Stimulated activated CD4-positive, alpha-beta T cell treated with anti-CD3 and anti-CD28 coated beads, Interleukin-1b, Interleukin-23, amount 100 ng/mL, for 24 hours (primary cell): ENCODE measurements around the gene ARSA.
"Not testable (repeated sequence)": the region's sequence is repeated elsewhere in the genome, so short reads cannot be mapped to it uniquely, and the experiment has no call there.

ENCODE experiments used
- DNase-seq, 4 experiments: peaks; one replicate each; pipeline ENCODE4 v3.0.0-alpha.2; 2020; ENCODE audit warnings: low read depth in 4 of 4, low spot score in 1 of 4

ARSA gene

DNA sequence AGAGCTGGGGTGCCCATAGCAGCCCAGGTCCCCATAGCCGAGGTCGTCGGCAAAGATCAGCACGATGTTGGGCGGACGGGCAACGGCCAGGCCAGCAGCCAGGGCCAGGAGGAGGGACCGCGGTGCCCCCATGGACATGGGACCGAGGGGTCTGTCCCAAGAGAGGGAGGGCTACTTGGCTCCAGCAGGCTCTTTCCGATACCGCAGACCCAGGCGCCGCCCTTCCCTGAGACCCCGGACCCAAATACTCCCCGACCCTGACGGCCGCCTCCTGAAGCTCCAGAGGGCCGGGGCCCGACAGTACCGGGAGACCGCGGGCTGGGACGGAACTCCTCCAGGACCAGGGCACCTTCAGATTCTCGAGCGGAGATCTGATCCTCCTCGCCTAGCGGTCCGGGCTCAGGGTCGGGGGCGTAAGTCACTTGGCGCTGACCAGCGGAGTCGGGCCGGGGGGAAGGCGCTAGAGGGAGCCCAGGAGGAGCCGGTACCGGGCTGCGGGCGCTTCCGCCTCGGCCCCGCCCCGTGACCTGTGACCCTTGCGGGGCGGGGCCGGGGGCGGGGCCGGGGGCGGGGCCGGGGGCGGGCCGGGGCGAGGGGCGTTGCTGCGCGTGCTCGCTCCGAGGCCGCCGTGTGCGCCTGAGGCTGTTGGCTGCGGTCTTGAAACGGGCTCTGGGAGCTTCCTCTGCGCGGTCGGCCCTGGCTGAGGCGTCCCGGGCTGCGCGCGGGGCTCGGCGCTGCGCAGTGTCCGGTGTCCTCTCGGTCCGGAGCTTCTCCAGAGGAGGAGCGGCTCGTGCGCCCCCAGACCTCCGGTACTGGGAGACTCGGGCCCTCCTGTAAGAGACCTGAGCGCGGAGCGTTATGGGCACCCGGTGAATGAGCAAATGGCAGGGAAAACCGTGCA lies at the start of gene ARSA:
Gene ARSA, minus strand, starts transcription at position 511 of the 901 bp plus-strand sequence. Its CDS starts 373 bp downstream, at position 138.
- DNase-seq, result peak; percentile 35 to 67 (median 52)

DNA sequence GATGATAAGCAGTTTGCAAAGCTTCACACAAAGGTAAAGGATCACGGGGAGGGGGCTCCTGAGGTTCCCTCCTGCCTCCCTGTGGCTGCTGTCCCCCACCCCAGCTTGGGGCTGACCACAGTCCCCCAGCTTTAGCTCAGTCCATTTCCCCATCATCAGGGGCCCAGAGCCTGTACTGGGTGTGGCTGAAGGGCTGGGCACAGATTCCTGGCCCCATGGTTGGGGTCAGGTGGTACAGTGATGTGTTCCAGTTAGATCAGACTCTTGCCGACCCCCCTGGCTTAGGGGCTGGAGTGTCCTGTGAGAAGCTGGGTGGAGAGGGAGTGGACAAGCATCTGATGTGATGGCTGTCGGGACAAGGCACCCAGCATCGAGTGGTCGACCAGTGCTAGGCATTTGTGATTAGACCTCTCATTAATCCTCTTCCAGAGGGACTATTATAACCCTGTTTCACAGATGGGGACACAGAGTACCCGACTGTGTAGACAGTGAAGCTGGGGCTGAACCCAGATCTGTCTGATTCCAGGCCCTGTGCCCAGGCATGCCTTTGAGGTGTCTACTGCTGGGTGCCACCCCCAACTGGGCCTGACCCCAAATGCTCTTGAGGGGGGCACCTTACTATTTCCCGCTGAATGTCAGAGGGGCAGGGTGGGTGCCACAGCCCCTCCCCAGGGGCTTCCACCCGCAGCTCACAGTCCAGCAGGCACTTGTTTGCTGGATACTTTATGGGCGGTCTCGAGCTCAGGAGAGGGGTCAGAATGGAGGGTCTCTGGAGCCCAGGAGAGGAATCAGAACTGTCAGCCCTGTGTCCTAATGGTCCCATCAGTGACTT lies 48.9 kb upstream of the ARSA start:
- DNase-seq, result no peak

- DNase-seq, result no peak
These were observed 48.3 kb upstream of the ARSA start for GRCh38 chr22:50676180-50676636.

DNA sequence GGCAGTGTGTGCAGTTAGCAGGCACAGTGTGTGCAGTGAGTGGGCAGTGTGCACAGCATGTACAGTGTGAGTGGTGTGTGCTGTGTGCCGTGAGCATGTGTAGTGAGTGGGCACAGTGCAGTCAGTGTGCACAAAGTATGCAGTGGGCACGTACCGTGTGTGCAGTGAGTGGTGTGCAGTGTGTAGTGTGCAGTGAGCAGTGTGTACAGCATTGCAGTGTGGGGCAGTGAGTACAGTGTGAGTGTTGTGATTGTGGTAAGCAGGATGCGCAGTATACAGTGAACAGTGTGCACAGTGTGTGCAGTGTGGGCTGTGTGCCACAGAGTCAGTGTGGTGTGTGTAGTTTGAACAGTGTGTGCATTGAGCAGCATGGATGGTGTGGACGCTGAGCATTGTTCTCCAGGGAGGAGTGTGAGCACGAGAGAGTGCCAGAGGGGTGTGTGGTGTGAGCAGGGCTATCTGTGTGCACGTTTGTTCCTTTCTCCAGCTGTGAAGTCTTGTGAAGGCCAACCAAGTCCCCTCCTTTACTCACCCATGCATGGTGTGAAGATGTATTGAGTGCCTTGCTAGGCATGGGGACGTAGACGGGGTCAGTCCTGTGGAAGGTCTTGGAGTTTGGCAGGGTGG lies 47.7 kb upstream of the ARSA start:
- no peak for DNase-seq

DNA sequence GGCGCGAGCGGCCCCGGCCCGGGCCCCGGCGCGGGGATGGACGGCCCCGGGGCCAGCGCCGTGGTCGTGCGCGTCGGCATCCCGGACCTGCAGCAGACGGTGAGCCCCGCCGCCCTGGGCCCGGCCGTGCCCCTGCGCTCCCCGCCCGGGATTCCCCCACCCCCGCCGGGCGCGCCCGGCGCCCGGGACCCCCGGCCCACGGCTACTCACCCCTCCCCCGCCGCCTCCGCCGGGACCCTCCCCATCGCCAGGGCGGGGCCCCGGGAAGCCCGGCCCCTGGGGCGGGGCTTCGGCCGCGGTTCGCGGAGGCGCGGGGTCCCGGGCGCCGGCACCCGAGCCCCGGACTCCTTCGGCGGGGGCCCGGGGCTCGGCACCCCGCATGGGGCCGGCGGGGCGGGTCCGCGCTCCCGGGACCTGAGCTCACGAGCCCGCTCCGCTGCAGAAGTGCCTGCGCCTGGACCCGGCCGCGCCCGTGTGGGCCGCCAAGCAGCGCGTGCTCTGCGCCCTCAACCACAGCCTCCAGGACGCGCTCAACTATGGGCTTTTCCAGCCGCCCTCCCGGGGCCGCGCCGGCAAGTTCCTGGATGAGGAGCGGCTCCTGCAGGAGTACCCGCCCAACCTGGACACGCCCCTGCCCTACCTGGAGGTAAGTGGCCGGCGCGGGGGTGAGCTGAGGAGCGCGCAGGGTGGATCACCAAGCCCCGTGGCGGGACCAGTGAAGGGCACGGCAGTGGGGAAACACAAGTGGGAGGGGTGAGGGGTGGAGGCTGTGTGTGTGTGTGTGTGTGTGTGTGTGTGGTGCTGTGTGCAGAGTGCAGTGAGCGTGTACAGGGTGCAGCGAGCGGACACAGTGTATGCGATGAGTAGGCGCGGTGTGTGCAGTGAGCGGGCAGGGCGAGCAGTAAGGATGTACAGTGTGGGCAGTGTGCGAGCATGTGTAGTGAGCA lies 46.9 kb upstream of the ARSA start:
- no peak for DNase-seq

DNA sequence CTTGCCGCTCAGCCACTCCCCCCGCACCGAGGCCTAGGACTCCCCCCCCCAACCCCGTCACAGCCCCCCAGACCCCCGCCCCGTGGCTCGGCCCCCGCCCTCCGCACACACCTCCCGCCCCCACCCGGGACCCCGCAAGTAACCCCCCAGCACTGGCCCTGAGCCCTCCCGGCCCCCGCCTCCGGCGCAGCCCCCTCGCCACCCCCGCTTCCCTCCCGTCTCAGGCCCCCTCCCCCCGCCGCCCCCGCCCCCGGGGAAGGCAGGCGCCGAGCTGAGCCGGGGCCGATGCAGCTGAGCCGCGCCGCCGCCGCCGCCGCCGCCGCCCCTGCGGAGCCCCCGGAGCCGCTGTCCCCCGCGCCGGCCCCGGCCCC lies 46.2 kb upstream of the ARSA start:
- no peak for DNase-seq

DNA sequence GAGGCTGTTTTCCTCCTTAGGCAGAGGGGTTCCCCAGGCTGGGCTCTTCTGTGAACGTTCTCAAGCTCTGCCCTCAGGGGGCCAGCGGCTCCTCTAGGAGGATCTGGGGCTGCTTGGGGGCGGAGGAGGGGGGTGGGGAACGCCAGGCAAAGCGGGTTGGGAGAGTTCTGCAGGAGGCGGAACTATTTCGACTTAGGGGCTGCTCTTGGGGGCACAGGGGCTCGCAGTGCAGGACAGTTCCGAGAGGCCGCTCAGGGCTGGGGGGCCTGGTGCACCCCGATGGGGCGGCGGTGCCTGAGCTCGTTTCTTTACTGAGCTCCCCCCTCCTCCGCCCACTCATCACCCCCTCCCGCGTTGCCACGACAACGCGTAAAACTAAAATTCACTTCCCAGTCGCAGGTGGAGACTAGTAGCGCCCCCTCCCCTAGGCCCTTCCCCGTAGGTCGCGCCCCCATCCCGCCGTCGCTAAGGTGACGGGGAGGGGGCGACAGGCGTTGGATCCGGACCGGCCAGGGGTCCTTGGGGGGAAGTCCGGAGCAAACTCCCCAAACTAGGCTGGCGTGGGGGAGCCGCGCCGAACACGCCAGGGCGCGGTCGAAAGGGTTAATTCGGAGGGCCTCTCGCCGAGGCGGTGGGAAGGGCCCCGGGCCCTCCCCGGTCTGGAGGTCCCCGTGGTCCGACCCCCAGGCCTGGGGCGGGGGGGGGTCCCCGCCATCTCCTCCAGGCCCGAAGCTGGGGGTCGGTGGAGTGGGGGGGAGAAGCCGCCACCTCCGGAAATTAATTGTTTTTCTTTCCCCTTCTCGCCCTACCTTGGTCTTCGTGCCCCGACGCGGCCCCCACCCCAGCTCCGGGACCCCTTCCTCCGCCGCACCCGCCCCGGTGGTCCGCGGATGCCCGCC lies 45.5 kb upstream of the ARSA start:
- DNase-seq, result no peak

DNA sequence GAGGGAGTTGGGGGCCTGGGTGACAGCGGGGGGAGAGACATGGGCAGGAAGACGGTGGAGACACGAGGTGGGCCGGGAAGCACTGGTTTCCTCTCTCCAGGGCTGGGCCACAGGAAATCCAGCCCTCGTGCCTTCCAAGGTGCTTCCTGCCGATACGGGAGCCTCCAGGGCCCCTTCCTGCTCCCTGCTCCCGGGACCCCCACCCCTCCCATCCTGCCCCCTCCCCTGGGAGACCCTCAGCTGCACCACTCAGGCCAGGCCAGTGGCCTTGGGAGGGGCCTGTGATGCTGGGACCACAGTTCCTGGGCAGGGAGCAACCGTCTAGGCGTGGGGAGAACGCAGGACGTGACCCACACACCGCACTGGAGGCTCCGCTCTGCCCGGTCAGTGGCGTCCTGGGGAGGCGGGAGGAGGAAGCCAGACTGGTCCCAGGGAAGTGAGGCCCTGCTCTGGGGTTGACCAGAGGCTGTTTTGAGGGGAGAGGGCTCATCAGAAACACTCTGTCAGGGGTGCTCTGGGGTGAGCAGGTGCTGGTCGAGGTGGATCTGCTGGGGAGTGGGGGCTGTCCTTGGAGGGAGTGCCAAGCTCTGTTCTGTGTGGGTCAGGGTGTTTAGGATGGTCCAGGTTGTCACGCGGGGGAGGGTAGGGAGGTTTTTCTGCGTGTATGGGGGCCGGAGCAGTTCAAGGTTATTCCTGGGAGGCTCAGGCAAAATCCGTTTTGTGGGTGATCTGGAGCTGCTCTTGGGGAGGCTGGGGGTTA lies 44.7 kb upstream of the ARSA start, which contains the start of gene SHANK3:
Gene SHANK3, plus strand, starts transcription at position 353 of the 760 bp plus-strand sequence.
- DNase-seq, result no peak

GRCh38 chr22:50672041-50672440 lies 44.1 kb upstream of the ARSA start:
- DNase-seq, result no peak

- DNase-seq, result no peak
These were observed 43.7 kb upstream of the ARSA start for GRCh38 chr22:50671641-50672040.

DNA sequence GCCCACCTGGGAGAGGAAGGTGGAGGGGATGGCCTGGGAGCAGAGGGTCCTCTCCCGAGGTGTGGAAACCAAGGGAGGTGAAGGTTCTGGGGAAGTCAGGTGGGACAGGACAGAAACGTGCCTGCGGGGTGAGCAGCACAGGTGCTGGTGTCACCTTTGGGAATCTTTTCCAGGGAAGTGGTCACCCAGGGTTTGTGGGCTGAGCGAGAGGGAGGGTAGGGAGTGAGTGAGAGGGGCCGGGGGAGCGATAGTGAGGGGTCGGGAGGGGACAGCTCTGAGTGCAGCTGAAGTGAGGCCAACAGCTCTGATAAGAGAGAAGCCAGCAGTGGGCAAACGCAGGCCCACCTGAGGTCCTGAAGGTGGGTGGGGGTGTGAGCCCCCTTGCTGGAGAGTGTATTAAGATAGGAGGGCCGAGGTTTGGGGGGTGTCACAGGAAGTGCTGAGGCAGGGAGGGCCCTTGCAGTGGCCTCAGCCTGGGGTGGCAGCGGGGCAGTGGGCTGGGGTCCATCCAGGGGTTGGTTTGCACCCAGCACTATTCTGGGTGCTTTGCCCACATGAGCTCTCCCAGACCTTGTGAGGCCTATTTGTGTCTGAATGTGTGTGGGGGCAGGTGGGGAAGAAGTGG lies 43.1 kb upstream of the ARSA start:
- no peak for DNase-seq

- DNase-seq, result no peak
These were observed 42.6 kb upstream of the ARSA start for GRCh38 chr22:50670513-50670912.

DNA sequence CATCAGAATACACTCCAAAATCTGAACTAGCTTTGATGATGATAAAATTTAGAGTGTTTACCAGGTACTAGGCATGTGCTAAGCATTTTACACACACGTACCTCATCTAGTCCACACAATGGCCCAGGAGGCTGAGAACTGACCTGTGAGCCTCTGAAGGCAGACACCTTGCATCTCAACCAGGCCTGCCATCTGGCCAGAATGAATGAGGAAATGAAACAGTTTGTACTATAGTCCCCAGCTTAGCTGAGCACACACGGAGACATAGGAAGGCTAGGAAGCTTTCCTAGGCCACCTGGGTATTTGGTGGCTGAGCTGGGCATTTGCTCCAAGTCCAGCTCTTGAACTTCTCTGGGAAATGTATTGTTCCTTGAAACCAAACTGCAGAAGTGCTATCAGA lies 37.8 kb upstream of the ARSA start:
- DNase-seq, result no peak

GRCh38 chr22:50665212-50665611 lies 37.3 kb upstream of the ARSA start:
- DNase-seq, result no peak

DNA sequence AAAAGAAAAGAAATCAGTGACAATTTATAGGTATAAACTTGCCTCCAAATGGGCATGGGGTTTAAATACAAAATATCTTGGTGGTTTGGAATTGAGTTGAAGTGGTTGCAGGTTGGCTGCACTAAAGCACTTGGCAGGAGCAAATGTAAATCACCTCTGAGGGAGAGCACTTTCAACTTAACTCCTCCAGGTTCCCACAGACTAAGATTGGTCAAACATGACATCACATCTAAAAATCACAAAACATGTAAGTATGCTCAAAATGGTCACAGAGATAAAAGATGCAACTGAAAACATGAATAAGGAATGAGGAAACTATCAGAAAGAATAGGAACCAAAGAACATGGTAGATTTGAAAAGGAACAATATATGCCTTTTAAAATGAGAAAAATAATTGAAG lies 32.4 kb upstream of the ARSA start:
- no peak for DNase-seq

DNA sequence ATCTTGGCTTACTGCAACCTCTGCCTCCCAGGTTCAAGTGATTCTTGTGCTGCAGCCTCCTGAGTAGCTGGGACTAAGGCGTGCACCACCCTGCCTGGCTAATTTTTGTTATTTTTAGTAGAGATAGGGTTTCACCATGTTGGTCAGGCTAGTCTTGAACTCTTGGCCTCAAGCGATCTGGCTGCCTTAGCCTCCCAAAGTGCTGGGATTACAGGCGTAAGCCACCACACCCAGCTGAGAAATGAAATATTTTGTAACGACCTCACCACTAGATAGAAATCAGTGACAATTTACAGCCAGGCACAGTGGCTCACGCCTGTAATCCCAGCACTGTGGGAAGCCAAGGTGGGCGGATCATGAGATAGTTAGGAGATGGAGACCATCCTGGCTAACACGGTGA lies 31.8 kb upstream of the ARSA start:
- DNase-seq, result not testable (repeated sequence)

DNA sequence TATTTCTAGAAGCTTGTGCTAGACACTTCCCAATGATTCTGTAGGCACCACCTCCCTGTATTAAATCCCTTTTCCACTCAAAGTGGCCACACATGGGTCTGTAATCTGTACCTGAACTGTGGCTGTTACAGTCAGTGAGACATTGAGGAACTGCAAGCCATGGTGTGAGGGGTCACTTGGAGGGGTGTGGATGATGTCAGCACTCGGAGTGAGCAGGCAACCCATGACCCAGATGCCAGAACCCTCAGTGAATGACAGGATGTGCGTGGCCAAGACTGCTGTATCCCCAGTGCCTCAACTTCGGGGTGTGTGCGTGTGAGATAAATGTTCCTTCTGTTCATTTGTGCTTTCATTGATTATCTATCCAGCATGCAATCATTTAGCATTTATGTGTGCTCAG lies 30.0 kb upstream of the ARSA start:
- DNase-seq, result no peak
